Choroid plexus epithelial cell (primary cell): ENCODE data around the gene VAV2.

ENCODE experiments used
- DNase-seq: peaks from one replicate; pipeline ENCODE4 v3.0.0-alpha.2; 2010; ENCODE audit warnings: low read depth
- H3K4me3 ChIP-seq: 2 replicates; pipeline ENCODE4 v1.5.1; 2011; ENCODE audit warnings: low read depth, mild to moderate bottlenecking, control low read depth, low read length, moderate library complexity
- TF ChIP-seq, protein P1 (sequence below): conservative IDR thresholded peaks from 2 replicates; pipeline ENCODE4 v1.5.1; 2011; ENCODE audit warnings: low read depth, mild to moderate bottlenecking, control low read depth, inconsistent platforms, low read length, moderate library complexity

Gene VAV2

DNA sequence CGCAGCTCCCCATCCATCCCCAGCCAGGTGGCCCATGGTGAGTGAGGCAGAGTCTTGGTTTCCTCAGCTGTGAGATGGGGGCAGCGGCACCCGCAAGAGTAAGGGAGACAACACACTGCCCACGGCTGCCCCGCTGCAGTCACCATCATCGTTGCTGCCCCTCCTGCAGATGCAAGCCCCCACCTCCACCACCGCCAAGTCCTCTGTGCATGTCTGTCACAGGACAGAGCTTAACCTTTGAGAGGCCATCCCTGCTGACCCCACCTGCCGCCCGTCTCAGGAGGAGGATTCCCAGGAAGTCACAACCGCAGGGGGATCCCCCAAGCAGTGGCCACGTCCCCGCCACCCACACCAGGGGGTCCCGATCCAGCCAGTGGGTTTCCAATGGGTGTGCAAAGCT is 113.7 kb downstream of the VAV2 start:
- H3K4me3 ChIP-seq = no peak overlapping the region
- TF ChIP-seq, protein P1, sequence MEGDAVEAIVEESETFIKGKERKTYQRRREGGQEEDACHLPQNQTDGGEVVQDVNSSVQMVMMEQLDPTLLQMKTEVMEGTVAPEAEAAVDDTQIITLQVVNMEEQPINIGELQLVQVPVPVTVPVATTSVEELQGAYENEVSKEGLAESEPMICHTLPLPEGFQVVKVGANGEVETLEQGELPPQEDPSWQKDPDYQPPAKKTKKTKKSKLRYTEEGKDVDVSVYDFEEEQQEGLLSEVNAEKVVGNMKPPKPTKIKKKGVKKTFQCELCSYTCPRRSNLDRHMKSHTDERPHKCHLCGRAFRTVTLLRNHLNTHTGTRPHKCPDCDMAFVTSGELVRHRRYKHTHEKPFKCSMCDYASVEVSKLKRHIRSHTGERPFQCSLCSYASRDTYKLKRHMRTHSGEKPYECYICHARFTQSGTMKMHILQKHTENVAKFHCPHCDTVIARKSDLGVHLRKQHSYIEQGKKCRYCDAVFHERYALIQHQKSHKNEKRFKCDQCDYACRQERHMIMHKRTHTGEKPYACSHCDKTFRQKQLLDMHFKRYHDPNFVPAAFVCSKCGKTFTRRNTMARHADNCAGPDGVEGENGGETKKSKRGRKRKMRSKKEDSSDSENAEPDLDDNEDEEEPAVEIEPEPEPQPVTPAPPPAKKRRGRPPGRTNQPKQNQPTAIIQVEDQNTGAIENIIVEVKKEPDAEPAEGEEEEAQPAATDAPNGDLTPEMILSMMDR = no peak
- DNase-seq = no peak

DNA sequence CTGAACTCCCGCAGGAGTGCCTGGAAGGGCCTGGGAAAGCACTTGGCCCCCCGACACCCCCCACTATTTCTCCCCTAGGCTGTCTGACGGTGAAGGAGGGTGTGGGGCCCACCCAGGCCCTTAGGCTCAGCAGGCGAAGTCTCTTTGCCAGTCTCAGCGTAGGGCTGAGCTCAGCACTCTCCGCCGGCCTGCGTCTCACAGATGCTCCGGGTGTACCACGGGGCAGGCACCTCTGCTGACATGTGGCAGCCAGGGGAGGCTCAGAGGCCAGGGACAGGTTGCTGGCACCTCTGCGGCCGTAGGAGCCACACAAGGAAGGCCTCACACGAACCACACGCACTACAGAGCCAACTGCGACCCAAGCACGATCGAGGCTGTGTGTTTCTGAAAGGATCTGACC is 114.2 kb downstream of the VAV2 start:
- DNase-seq = no peak
- no peak overlapping the region for H3K4me3 ChIP-seq
- TF ChIP-seq, protein P1 = no peak

DNA sequence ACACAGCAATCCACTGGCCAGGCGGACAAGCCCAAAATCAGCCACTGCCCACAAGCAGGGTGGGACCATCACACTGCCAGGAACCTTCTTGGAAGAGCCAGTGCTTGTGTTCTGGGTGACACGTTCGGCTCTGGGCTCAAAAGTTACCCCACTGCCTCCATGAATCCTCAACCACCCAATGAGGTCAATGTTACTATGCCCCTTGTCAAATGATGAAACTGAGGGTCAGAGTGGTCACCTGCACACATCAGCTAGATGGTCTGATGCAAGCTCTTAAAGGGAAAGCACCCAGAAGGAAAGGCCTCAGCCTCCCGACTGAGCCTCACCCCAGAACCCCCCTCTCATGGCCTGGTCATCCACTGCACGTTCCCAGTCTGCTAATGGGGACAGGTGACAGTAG is 114.8 kb downstream of the VAV2 start:
- DNase-seq = no peak
- TF ChIP-seq, protein P1 = no peak
- H3K4me3 ChIP-seq = no peak overlapping the region

DNA sequence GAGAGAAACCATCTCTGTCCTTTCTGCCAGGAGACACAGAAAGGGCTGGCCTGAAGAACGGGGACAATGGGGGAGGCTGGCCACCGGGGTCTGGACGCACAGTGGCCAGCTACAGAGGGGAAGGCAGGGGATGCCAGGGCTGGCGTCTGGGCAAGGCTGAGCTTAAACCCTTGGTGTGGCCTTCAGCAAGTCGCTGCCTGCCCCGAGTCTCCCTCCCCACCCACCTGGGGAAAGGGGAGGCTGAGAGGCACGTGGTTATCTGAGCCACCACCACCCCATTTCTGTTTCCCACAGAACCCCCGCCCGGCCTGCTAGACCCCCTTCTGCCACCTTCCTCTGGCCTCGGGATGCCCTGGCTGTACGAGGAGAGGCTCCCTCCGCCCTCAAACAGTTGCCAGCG is 115.3 kb downstream of the VAV2 start:
- TF ChIP-seq, protein P1 = no peak
- no peak overlapping the region for H3K4me3 ChIP-seq
- DNase-seq = no peak

DNA sequence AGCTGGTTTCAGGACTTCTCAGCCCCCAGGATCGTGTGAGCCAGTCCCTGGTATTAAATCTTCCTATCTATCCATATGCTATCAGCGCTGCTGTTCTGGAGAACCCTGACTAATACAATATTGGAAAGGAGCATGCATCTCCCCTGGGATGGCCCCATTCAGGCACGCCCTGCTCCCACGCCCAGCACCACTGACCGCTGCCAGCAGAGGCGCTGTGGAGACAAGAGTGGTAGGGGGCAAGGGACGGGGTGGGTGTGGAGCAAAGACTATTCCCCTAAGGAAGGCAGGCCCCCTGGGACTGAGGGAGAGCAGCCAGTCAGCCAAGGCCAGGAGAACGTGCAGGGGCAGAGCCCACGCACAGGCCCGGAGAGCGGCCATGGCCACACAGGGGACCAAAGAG is 116.0 kb downstream of the VAV2 start:
- no peak overlapping the region for H3K4me3 ChIP-seq
- no peak for DNase-seq
- TF ChIP-seq, protein P1 = peak; percentile 38

DNA sequence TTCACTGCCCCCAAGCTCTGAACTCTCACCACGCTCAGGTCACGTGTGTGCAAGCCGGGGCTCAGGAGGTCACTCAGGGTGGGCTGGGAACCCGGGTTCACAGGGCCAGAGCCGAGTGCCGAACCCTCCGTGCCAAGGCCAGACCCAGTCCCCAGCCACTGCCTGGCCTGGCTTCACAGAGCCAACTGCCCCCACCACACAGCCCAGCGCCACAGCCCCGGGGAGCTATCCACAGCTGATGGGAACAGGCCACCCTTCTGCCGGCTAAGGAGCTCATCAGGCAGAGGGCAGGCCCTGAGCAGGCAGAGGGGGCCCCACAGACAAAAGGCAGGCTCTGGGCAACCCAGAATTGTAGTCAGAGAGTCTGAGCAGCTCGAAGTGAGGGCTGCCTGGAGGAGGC is 117.0 kb downstream of the VAV2 start:
- H3K4me3 ChIP-seq = no peak overlapping the region
- DNase-seq = no peak
- TF ChIP-seq, protein P1 = no peak

DNA sequence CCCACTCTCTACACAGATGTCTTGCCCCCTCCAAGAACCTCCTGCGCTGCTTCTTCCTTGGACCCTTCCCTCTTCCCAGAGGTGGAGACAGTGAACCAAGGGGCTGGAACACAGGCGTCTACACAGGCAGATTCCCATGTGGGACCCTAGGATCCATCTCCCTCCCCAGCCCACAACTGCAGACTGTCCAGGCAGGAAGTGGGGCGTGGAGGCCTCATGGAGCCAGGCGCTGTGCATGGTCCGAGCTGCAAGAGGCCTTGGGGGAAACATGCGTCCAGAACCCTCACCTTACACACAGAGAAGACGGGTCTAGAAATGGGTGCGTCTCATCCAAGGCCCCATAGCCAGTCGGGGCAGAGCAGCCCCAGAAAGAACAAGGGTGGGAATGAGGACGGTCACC is 117.5 kb downstream of the VAV2 start:
- DNase-seq = no peak
- no peak overlapping the region for H3K4me3 ChIP-seq
- TF ChIP-seq, protein P1 = no peak
